Neural cell (in vitro differentiated cells): Measurements from ENCODE around the gene NCS1.

Experiments
- CTCF ChIP-seq: fragments of 450-650 bp; IDR thresholded peaks from 2 replicates; pipeline ENCODE4 v1.5.1; 2014; ENCODE audit warnings: antibody characterized with exemption, mild to moderate bottlenecking, moderate library complexity; ENCODE audit not compliant: poor library complexity, severe bottlenecking
- EP300 ChIP-seq: fragments of 450-650 bp; conservative IDR thresholded peaks from 2 replicates; pipeline ENCODE4 v1.6.1; 2014; ENCODE audit warnings: antibody characterized with exemption, mild to moderate bottlenecking, moderate library complexity; ENCODE audit not compliant: poor library complexity, severe bottlenecking
- EZH2 ChIP-seq: fragments of 200-600, 300-800 bp; shearing (Covaris generic), sonication (generic); IDR thresholded peaks from 2 replicates; pipeline ENCODE4 v1.6.1; 2014; ENCODE audit warnings: antibody characterized with exemption, low read length, borderline replicate concordance, mild to moderate bottlenecking; ENCODE audit not compliant: insufficient read depth, poor library complexity, severe bottlenecking
- POLR2AphosphoS5 ChIP-seq: IDR thresholded peaks from 2 replicates; pipeline ENCODE4 v1.6.1; 2012
- RAD21 ChIP-seq: fragments of 450-650 bp; conservative IDR thresholded peaks from 2 replicates; pipeline ENCODE4 v1.6.1; 2014; ENCODE audit warnings: antibody characterized with exemption, mild to moderate bottlenecking, moderate library complexity
- REST ChIP-seq: IDR thresholded peaks from 2 replicates; pipeline ENCODE4 v1.6.1; 2012; ENCODE audit warnings: borderline replicate concordance
- SMC3 ChIP-seq: fragments of 450-650 bp; conservative IDR thresholded peaks from 2 replicates; pipeline ENCODE4 v1.6.1; 2014; ENCODE audit warnings: antibody characterized with exemption, mild to moderate bottlenecking, moderate library complexity; ENCODE audit not compliant: poor library complexity
- TAF1 ChIP-seq: IDR thresholded peaks from 2 replicates; pipeline ENCODE4 v1.6.1; 2012; ENCODE audit warnings: low read depth

GRCh38 chr9:130212543-130213297, 40.5 kb downstream of the NCS1 start:
- TF ChIP-seq POLR2AphosphoS5: no peak
- TF ChIP-seq CTCF: no peak
- TF ChIP-seq EP300: no peak
- no peak for TF ChIP-seq EZH2
- no peak for TF ChIP-seq TAF1
- no peak for TF ChIP-seq SMC3
- no peak for TF ChIP-seq REST
- TF ChIP-seq RAD21: no peak
